SK-N-SH treated with all-trans-retinoic acid at 6 μM for 48 hours (cell line): ENCODE data around the gene SPATA6L.

Experiments
- ZFP30 ChIP-seq: fragments of 450-650 bp; formaldehyde crosslinking; IDR thresholded peaks from 2 replicates; pipeline ENCODE4 v1.5.0; 2022; ENCODE audit warnings: mild to moderate bottlenecking, moderate library complexity
- TF ChIP-seq, protein P1 (sequence below): fragments of 250-450 bp; sonication (Bioruptor Pico); IDR thresholded peaks from 2 replicates; pipeline ENCODE4 v1.8.0; 2020; ENCODE audit warnings: mild to moderate bottlenecking, moderate library complexity, borderline replicate concordance

GRCh38 chr9:4579001-4579400 is 87.3 kb downstream of the SPATA6L start:
- TF ChIP-seq, protein P1, sequence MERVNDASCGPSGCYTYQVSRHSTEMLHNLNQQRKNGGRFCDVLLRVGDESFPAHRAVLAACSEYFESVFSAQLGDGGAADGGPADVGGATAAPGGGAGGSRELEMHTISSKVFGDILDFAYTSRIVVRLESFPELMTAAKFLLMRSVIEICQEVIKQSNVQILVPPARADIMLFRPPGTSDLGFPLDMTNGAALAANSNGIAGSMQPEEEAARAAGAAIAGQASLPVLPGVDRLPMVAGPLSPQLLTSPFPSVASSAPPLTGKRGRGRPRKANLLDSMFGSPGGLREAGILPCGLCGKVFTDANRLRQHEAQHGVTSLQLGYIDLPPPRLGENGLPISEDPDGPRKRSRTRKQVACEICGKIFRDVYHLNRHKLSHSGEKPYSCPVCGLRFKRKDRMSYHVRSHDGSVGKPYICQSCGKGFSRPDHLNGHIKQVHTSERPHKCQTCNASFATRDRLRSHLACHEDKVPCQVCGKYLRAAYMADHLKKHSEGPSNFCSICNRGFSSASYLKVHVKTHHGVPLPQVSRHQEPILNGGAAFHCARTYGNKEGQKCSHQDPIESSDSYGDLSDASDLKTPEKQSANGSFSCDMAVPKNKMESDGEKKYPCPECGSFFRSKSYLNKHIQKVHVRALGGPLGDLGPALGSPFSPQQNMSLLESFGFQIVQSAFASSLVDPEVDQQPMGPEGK (CRISPR knock-in tag), result no peak
- TF ChIP-seq ZFP30, result no peak
